HG03439 (cell line): ENCODE results near the gene ALK.

Experiments used
- ATAC-seq: cut with Tn5 transposase; IDR thresholded peaks from one replicate; pipeline ENCODE4 v1.9.1; 2021; ENCODE audit warnings: mild to moderate bottlenecking, moderate library complexity; ENCODE audit not compliant: unreplicated experiment

Gene ALK

DNA sequence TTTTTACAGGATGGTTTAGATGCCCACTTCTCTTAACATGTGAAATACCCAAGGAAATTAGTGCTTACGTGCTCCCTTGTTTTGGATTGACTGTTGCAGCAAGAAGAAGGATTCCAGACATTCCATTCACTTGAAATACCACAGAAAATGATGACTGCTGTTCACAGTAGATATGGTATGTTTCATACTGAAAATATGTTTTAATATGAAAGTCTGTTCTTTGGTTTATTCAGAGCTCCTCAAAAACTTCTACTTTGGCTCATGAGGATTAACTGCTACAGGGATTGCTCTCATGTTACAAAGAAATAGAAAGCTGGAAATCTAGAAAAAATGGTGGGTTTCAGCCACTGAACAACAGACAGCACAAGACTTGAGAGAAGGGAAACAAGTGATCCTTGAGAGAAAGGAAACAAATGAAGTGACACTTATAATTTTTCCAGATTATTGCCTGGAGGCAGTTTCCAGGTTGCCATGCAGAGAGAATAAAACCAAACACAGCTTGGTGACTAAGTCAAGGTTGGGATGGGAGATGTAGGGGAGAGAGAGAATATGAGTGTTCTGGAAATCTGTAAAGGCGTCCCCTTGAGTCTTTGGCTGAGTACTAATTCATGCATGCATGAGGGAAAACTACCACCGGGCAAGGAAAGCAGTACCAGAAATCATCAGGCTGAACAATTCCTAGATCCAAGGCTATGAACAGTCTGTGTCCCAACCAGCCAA lies 458.0 kb downstream of the ALK start:
- no peak for ATAC-seq

- ATAC-seq: no peak
Measured at GRCh38 chr2:29462293-29462692, 459.1 kb downstream of the ALK start.

DNA sequence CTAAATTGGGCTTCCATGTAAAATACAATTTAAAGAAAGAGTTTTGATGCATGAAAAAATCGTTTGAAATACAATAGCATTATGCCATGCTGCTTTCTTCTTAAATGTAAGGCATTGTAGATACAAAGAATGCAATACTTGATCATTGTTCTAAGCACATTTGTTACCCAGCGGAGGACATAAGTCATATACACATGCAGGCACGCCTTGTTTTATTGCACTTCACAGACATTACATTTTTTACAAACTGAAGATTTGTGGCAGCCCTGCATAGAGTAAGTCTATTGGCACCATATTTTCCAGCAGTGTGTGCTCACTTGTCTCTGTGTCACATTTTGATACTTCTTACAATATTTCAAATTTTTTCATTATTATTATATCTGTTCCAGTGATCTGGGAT lies 461.2 kb downstream of the ALK start:
- ATAC-seq: no peak

DNA sequence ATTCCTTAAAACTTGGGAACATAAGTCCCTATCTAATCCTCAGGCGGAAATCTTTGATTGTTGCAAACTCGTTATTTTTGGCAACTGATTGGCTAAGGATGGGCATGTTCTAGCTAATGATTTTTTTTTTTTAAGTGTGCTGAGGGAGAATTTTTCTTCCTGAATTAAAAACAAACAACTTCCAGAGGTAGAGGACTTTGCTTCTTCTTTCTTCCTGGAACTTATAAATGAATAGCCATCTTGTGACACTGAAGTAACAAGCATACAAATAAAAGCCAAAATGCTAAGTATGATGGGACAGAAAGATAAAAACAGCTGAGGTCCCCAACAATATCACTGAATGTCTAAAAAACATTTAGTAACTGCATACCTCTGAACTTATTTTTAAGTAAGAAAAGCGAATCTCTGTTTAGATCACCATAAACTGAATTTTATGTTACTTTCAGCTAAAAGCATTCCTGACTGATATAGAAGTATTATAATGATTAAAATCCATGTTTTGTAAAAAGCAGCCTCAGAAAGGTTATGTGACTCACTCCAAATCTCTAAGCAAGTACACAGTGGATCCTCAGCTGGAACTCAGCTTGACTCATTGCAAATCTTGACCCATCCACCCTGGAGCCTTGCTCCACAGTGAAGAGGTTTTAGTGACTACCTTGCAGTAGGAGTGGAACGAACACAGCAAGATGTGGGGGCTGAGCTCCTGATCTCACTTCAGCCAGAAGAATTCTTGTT lies 461.8 kb downstream of the ALK start:
- no peak for ATAC-seq

GRCh38 chr2:29456429-29456828 lies 465.0 kb downstream of the ALK start:
- no peak for ATAC-seq

DNA sequence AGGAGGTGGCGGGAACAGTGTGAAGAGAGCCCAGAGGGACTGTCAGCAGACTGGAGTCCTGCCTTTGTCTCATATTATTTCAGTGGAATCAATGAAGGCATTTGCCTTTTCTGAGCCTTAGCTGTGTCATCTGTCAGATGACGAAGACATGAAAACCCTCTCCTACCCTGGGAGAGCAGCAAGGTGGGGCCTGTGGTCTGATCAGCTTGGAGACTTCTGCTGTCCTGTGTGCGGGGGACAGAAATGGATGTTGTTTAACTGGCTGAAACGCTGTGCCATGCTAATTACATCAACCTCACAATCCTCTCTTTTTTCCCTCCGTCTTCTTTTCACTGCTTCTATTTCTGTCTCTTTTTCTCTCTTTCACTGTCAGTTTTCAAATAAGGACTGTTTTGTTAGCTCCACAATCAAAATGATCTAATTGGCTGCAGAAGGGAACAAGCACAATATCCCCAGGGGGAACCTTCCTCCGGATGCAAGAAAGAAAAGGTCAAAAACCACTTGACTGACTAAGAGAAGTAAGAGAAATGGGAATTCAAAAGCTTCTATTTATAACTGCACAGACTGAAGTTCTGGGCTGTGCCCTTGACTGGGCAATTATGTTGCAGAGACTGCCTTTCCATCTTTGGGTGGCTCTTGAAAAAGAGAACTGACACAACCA lies 466.1 kb downstream of the ALK start:
- ATAC-seq: no peak

GRCh38 chr2:29452036-29452435 lies 469.4 kb downstream of the ALK start:
- ATAC-seq: no peak

- ATAC-seq: no peak
Measured at GRCh38 chr2:29450596-29451222, 470.7 kb downstream of the ALK start.

DNA sequence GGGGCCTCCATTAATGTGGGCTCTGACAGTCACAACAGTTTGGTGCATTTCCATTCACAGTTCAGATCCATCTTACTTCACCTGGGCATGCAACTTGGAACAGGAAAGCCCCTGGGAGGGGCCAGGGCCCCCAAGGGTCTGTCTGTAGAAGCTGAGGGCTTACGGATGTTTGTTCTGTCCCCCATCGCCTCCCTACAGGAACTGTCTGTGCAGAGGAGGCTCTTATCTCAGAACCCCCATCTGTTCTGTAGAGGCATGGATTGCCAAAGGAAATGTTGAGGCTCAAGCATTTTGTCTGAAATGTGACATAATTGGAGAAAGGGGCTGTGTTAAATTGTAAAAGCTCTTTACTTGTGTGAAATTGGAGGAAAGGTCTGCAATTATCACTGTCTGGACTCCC lies 471.9 kb downstream of the ALK start:
- no peak for ATAC-seq

GRCh38 chr2:29448096-29448688 lies 473.2 kb downstream of the ALK start:
- ATAC-seq: no peak

- no peak for ATAC-seq
Measured at GRCh38 chr2:29447513-29447912, 473.9 kb downstream of the ALK start.

GRCh38 chr2:29446847-29447246 lies 474.5 kb downstream of the ALK start:
- no peak for ATAC-seq

- ATAC-seq: no peak
Measured at GRCh38 chr2:29444150-29444549, 477.2 kb downstream of the ALK start.

DNA sequence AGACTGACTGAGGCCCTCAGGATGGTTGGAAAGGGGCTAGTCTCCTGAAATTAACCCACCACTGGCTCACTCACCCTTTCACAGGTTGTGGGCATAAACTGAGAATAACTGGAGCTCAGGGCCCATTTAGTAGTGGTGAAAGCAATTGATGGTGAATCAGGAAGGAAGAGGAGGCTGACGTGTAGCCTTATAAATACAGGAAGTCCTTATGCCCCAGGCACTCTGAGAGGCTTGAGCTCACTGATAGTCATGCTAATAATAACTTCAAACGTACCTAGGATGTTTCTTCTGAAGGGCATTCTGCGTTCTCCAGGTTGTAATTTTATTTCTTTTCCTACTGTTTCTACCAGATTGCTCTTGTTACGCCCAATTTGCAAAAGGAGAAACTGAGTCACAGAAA lies 477.8 kb downstream of the ALK start:
- ATAC-seq: no peak

- ATAC-seq: no peak
Measured at GRCh38 chr2:29443151-29443550, 478.2 kb downstream of the ALK start.

GRCh38 chr2:29440921-29441623 lies 480.3 kb downstream of the ALK start:
- ATAC-seq: no peak

DNA sequence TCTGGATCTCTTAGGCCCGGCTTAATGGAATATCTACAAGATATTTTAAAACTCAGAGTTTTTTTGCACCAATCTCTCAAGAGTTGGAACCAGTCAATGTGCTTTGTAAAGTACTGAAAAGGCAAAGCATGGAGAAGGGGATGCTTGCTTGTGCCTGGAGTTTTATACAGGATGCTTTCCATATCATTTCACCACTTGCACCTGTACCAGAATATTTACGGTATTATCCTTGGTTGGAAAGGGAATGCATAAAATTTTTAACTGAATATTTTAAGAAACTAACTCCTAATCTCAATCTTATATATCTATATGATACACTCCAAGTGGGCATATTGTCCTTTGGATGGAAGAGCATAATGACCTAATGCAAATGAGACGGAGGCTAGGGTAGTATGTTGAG lies 487.5 kb downstream of the ALK start:
- ATAC-seq: no peak

- no peak for ATAC-seq
Measured at GRCh38 chr2:29433128-29433527, 488.3 kb downstream of the ALK start.

DNA sequence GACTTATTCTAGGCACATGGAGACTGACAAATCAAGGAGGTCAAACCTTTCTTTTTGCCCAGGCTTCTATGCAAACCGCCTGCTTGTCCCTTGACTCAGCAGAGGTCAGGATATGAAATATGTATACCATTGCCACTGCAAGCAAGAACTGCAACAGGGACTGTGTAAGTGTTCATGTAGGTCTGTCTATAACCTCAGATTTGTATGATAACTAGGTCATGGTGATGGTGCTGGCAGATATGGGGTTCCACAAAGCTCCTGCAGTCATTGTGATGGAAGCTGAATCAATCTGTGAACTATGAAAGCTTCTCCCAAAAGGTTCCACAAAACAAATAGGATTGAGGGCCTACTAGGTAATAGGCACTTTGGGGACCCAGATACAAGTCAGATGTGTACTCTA lies 489.9 kb downstream of the ALK start:
- no peak for ATAC-seq

DNA sequence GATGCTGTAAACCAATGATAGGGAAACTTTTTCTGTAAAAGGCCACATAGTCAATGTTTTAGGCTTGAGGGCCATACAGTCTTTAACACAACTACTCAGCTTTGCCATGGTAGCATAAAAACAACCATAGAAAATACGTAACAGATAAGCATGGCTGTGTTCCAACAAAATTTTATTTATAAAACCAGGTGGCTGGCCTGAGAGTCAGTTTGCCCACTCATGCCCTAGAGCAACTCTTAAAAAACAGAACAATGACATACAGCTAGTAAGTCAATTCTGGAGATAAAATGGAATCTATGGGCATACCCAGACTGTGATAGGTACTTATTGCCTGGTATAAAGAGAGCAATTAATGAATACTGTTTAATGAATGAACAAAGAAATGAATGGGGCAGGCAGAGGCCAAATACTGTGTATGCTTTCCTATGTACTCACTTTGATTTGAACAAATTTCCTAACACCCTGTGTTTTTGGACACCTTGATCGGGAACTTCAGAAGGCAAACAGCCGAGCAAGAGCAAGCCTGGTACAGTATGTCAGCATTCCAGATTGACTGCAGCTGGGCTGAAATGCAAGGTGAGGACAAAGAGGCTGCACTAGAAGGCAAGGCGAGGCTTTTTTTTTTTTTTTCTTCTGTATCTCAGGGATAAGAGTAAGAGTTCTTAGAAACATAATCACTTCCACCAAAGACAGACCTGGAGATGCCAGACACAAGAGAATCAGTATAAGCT lies 490.8 kb downstream of the ALK start:
- no peak for ATAC-seq
